DOHH2 (cell line): Measurements from ENCODE around the gene SMAD4.

Experiments used
- H3F3A ChIP-seq: fragments of 200-600 bp; sonication (generic), shearing (Covaris generic); 2 replicates; pipeline ENCODE4 v1.6.0; 2016; ENCODE audit warnings: antibody characterized with exemption, mild to moderate bottlenecking; ENCODE audit not compliant: control insufficient read depth, insufficient read depth
- H3K27ac ChIP-seq: fragments of 200-600 bp; sonication (generic); 2 replicates; pipeline ENCODE4 v1.5.1; 2014; ENCODE audit warnings: low read depth, mild to moderate bottlenecking, low read length, moderate library complexity
- H3K27me3 ChIP-seq: fragments of 200-600 bp; sonication (generic); 2 replicates; pipeline ENCODE4 v1.6.1; 2014; ENCODE audit warnings: mild to moderate bottlenecking, low read length, mixed read lengths; ENCODE audit not compliant: control insufficient read depth
- H3K36me3 ChIP-seq: fragments of 200-600 bp; sonication (generic); 2 replicates; pipeline ENCODE4 v1.6.1; 2014; ENCODE audit warnings: mild to moderate bottlenecking, low read length, moderate library complexity, mixed read lengths; ENCODE audit not compliant: control insufficient read depth
- H3K4me1 ChIP-seq: fragments of 200-600 bp; sonication (generic); 2 replicates; pipeline ENCODE4 v1.6.1; 2014; ENCODE audit warnings: mild to moderate bottlenecking, low read length, mixed read lengths; ENCODE audit not compliant: control insufficient read depth
- H3K4me2 ChIP-seq: fragments of 200-600 bp; sonication (generic); 2 replicates; pipeline ENCODE4 v1.6.0; 2014; ENCODE audit warnings: mild to moderate bottlenecking, low read length, moderate library complexity
- H3K4me3 ChIP-seq: fragments of 200-600 bp; sonication (generic); 2 replicates; pipeline ENCODE4 v1.5.1; 2014; ENCODE audit warnings: mild to moderate bottlenecking, low read length, mixed read lengths
- H3K79me2 ChIP-seq: fragments of 200-600 bp; sonication (generic); 2 replicates; pipeline ENCODE4 v1.6.1; 2014; ENCODE audit warnings: mild to moderate bottlenecking, low read length, mixed read lengths; ENCODE audit not compliant: control insufficient read depth
- H3K9me2 ChIP-seq: fragments of 200-600 bp; sonication (generic); replicated peaks from 2 replicates; pipeline ENCODE4 v1.6.1; 2014; ENCODE audit warnings: mild to moderate bottlenecking, low read length, mixed read lengths; ENCODE audit not compliant: control insufficient read depth
- H3K9me3 ChIP-seq: fragments of 200-600 bp; sonication (generic); 2 replicates; pipeline ENCODE4 v1.6.1; 2014; ENCODE audit warnings: antibody characterized with exemption, low read length, mixed read lengths; ENCODE audit not compliant: control insufficient read depth, insufficient read depth
- H4K20me1 ChIP-seq: fragments of 200-600 bp; sonication (generic); 2 replicates; pipeline ENCODE4 v1.6.0; 2014; ENCODE audit warnings: low read depth, mild to moderate bottlenecking, antibody characterized with exemption, low read length, moderate library complexity; ENCODE audit not compliant: control insufficient read depth, insufficient read depth
- CTCF ChIP-seq: fragments of 200-600 bp; sonication (generic); IDR thresholded peaks from one replicate; pipeline ENCODE4 v1.5.1; 2014; ENCODE audit warnings: antibody characterized with exemption, mild to moderate bottlenecking, low read depth, low read length; ENCODE audit not compliant: poor library complexity, severe bottlenecking
- EZH2phosphoT487 ChIP-seq: fragments of 200-600 bp; sonication (generic); IDR thresholded peaks from 2 replicates; pipeline ENCODE4 v1.6.1; 2017; ENCODE audit warnings: borderline replicate concordance, mild to moderate bottlenecking, antibody characterized with exemption, low read length, moderate library complexity, mixed read lengths

SMAD4 gene

GRCh38 chr18:51125976-51126375, 96.0 kb downstream of the SMAD4 start:
- TF ChIP-seq CTCF (no peak), EZH2phosphoT487 (no peak)
- Histone ChIP-seq H3K27ac (no peak overlapping the region), H3K4me1 (no peaks in the 10 kb centered on the region), H3K4me2 (no peak overlapping the region), H3K9me2 (no peaks in the 10 kb centered on the region), H4K20me1 (no peaks in the 10 kb centered on the region), H3K79me2 (no peaks in the 10 kb centered on the region), H3K9me3 (no peaks in the 10 kb centered on the region; the same call in 1 of the 2 replicates), H3F3A (peaks cover 7% of the 10 kb centered on the region), H3K27me3 (no peaks in the 10 kb centered on the region), H3K4me3 (no peak overlapping the region), H3K36me3 (no peaks in the 10 kb centered on the region)

- Histone ChIP-seq H3K9me2 (no peaks in the 10 kb centered on the region), H3K27ac (no peak overlapping the region), H3F3A (peaks cover 11% of the 10 kb centered on the region), H3K4me1 (no peaks in the 10 kb centered on the region), H3K36me3 (no peaks in the 10 kb centered on the region), H3K27me3 (no peaks in the 10 kb centered on the region), H3K9me3 (no peaks in the 10 kb centered on the region; the same call in 1 of the 2 replicates), H3K4me3 (no peak overlapping the region), H3K79me2 (no peaks in the 10 kb centered on the region), H4K20me1 (no peaks in the 10 kb centered on the region), H3K4me2 (no peak overlapping the region)
- TF ChIP-seq EZH2phosphoT487 (no peak), CTCF (no peak)
Measured at GRCh38 chr18:51127664-51128063, 97.7 kb downstream of the SMAD4 start.

- Histone ChIP-seq H3F3A (peaks cover 11% of the 10 kb centered on the region), H3K27ac (no peak overlapping the region), H3K4me3 (no peak overlapping the region), H4K20me1 (no peaks in the 10 kb centered on the region), H3K9me2 (no peaks in the 10 kb centered on the region), H3K36me3 (no peaks in the 10 kb centered on the region), H3K4me2 (no peak overlapping the region), H3K79me2 (no peaks in the 10 kb centered on the region), H3K27me3 (no peaks in the 10 kb centered on the region), H3K4me1 (no peaks in the 10 kb centered on the region), H3K9me3 (no peaks in the 10 kb centered on the region; the same call in 1 of the 2 replicates)
- TF ChIP-seq CTCF (no peak), EZH2phosphoT487 (no peak)
Measured at GRCh38 chr18:51128533-51128932, 98.5 kb downstream of the SMAD4 start.
